GM12873 (cell line): ENCODE data around the gene TWF2.

Experiments
- CTCF ChIP-seq: IDR thresholded peaks from 2 replicates; pipeline ENCODE4 v1.5.1; 2012; ENCODE audit warnings: low read depth, mild to moderate bottlenecking, moderate library complexity, low read length, control low read depth; ENCODE audit not compliant: insufficient read depth; ENCODE audit errors: missing control alignments

Gene TWF2

GRCh38 chr3:52278510-52279069 is 39.6 kb upstream of the TWF2 start, which contains the start of gene WDR82:
TSS of gene WDR82 (minus strand) at chr3:52278649. CDS start at chr3:52278361, 288 bp downstream.
- TF ChIP-seq CTCF = peak; percentile 59

GRCh38 chr3:52277972-52278509 is 39.1 kb upstream of the TWF2 start:
- TF ChIP-seq CTCF = peak; percentile 47

- no peak for TF ChIP-seq CTCF
These were observed 38.4 kb upstream of the TWF2 start for GRCh38 chr3:52277071-52277964.

GRCh38 chr3:52272831-52273230 is 33.9 kb upstream of the TWF2 start:
- TF ChIP-seq CTCF = no peak

GRCh38 chr3:52270252-52270754 is 31.3 kb upstream of the TWF2 start:
- no peak for TF ChIP-seq CTCF

GRCh38 chr3:52269776-52270175 is 30.8 kb upstream of the TWF2 start:
- no peak for TF ChIP-seq CTCF

GRCh38 chr3:52268036-52268435 is 29.1 kb upstream of the TWF2 start:
- TF ChIP-seq CTCF = no peak
